Activated naive CD4-positive, alpha-beta T cell (primary cell): ENCODE data around the gene DCC.

ENCODE experiments used
- DNase-seq, 4 experiments: peaks; one replicate each; lab custom pipeline; 2025; lab: John Stamatoyannopoulos, UW

The DCC gene

GRCh38 chr18:52815651-52816050 is 475.7 kb downstream of the DCC start:
- DNase-seq, result no peak

- no peak for DNase-seq
Observed at GRCh38 chr18:52816121-52816520, 476.1 kb downstream of the DCC start.

- DNase-seq, result no peak
Observed at GRCh38 chr18:52822160-52822559, 482.2 kb downstream of the DCC start.

GRCh38 chr18:52824126-52824525 is 484.1 kb downstream of the DCC start:
- DNase-seq, result no peak

GRCh38 chr18:52826994-52827393 is 487.0 kb downstream of the DCC start:
- no peak for DNase-seq

- DNase-seq, result no peak
Observed at GRCh38 chr18:52829320-52829719, 489.3 kb downstream of the DCC start.

- no peak for DNase-seq
Observed at GRCh38 chr18:52829876-52830405, 489.9 kb downstream of the DCC start.

- DNase-seq, result no peak
Observed at GRCh38 chr18:52844323-52844722, 504.3 kb downstream of the DCC start.

GRCh38 chr18:52845036-52845435 is 505.0 kb downstream of the DCC start:
- no peak for DNase-seq

- DNase-seq, result no peak
Observed at GRCh38 chr18:52850031-52850560, 510.1 kb downstream of the DCC start.

GRCh38 chr18:52861558-52861957 is 521.6 kb downstream of the DCC start:
- DNase-seq, result no peak

- DNase-seq, result no peak
Observed at GRCh38 chr18:52869349-52869923, 529.4 kb downstream of the DCC start.

- no peak for DNase-seq
Observed at GRCh38 chr18:52869942-52870907, 530.2 kb downstream of the DCC start.

- DNase-seq, result no peak
Observed at GRCh38 chr18:52874774-52875173, 534.8 kb downstream of the DCC start.

- no peak for DNase-seq
Observed at GRCh38 chr18:52875725-52876124, 535.7 kb downstream of the DCC start.

GRCh38 chr18:52888014-52888413 is 548.0 kb downstream of the DCC start:
- no peak for DNase-seq

GRCh38 chr18:52894801-52895200 is 554.8 kb downstream of the DCC start:
- DNase-seq, result no peak

- no peak for DNase-seq
Observed at GRCh38 chr18:52897611-52898484, 557.9 kb downstream of the DCC start.

GRCh38 chr18:52898485-52899058 is 558.6 kb downstream of the DCC start:
- no peak for DNase-seq

- DNase-seq, result no peak
Observed at GRCh38 chr18:52902188-52902587, 562.2 kb downstream of the DCC start.

GRCh38 chr18:52903857-52904256 is 563.9 kb downstream of the DCC start:
- no peak for DNase-seq
